Epithelial cell of esophagus (primary cell): ENCODE results near the gene LRRC2.
"Not testable (repeated sequence)": the region's sequence is repeated elsewhere in the genome, so short reads cannot be mapped to it uniquely, and the experiment has no call there.

Source experiments
- DNase-seq: peaks from one replicate; pipeline ENCODE4 v3.0.0; 2010; ENCODE audit warnings: low read depth
- H3K4me3 ChIP-seq: 2 replicates; pipeline ENCODE4 v1.5.1; 2011; ENCODE audit warnings: mild to moderate bottlenecking, low read length, control low read depth
- TF ChIP-seq, protein P1 (sequence below): IDR thresholded peaks from 2 replicates; pipeline ENCODE4 v1.5.1; 2011; ENCODE audit warnings: low read depth, mild to moderate bottlenecking, low read length, control low read depth, inconsistent platforms; ENCODE audit not compliant: insufficient read depth; ENCODE audit errors: missing control alignments

The LRRC2 gene

DNA sequence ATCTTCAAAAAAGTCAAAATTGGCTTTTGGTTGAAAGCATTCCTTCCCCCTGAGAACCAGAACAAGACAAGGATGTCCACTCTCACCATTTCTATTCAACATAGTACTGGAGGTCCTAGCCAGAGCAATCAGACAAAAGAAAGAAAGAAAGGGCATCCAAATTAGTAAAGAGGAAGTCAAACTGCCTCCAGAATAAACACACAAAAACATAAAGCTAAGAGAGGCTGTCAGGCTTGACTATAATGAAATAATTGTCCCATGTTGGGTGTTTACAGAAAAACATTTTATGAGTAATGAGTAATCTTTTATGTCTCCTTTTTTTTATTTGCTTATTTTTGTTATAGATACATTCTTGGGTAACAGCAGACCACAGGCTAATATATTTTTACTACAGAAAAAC, 27.9 kb upstream of the LRRC2 start:
- DNase-seq = no peak
- H3K4me3 ChIP-seq = no peak overlapping the region
- TF ChIP-seq, protein P1, sequence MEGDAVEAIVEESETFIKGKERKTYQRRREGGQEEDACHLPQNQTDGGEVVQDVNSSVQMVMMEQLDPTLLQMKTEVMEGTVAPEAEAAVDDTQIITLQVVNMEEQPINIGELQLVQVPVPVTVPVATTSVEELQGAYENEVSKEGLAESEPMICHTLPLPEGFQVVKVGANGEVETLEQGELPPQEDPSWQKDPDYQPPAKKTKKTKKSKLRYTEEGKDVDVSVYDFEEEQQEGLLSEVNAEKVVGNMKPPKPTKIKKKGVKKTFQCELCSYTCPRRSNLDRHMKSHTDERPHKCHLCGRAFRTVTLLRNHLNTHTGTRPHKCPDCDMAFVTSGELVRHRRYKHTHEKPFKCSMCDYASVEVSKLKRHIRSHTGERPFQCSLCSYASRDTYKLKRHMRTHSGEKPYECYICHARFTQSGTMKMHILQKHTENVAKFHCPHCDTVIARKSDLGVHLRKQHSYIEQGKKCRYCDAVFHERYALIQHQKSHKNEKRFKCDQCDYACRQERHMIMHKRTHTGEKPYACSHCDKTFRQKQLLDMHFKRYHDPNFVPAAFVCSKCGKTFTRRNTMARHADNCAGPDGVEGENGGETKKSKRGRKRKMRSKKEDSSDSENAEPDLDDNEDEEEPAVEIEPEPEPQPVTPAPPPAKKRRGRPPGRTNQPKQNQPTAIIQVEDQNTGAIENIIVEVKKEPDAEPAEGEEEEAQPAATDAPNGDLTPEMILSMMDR = no peak

DNA sequence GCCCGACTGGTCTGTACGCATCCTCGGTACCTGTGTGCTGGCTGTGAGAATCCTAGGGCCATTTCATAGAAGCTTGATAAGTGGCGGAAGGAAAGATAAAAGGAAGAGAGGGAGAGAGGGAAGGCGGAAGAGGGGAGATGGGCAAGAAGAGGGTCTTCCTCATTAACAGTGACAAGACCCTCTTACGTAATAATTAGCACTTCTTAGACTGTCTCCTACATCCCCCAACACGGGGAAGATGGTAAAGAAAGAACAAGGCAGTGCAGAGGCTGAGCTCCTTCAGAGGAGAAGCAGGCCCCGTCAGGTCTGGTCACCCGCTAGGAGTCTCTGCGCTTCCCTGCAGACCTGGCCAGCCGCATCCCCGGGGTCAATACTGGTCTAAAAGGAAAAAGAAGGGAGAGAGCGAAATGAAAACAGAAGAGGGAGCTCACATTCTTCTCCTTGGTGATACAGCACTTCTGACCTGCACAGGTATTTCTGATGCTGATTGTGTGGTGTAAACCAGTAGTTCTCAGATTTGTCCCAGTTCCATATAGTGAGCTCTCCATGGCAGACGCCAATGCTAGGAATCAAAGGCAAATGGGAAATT, 27.3 kb upstream of the LRRC2 start:
- DNase-seq = no peak
- TF ChIP-seq, protein P1 = no peak
- no peak overlapping the region for H3K4me3 ChIP-seq

DNA sequence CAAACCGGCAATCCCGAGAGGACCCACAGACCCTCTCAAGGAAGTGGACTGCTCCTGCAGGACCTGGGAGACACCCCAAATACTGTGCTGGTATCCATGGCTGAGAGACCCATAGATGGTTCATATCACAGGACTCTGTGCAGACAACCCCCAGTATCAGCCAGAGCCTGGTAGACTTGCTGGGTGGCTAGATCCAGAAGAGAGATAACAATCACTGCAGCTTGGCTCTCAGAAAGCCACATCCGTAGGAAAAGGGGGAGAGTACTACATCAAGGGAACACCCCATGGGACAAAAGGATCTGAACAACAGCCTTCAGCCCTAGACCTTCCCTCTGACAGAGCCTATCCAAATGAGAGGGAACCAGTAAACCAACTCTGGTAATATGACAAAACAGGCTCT, 21.2 kb upstream of the LRRC2 start:
- not testable (repeated sequence) for H3K4me3 ChIP-seq, DNase-seq

DNA sequence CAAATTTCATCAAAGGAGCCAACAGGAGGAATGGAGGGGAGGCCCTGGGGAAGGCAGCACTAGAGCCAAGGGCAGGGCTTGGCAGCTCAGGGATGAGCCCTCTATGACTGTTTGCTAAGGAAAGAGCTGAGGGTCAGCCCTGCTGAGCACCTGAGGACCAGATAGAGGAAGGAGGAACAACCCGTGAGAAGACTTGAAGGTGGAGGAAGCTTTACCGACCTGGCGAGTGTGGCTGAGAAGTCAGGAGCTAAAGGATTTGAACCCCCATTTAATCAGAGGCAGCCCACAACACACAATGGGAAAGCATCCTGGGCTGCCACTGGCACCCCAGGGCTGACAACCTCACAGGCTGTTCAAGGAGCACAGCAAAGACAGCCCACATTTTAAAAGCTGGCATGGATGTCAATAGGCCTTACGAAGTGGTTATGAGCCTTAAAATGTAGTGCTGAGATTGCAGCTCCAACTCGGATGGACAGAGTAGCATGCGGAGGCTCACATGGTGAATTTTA, 20.7 kb upstream of the LRRC2 start:
- DNase-seq = no peak
- H3K4me3 ChIP-seq = no peak overlapping the region
- TF ChIP-seq, protein P1 = no peak

DNA sequence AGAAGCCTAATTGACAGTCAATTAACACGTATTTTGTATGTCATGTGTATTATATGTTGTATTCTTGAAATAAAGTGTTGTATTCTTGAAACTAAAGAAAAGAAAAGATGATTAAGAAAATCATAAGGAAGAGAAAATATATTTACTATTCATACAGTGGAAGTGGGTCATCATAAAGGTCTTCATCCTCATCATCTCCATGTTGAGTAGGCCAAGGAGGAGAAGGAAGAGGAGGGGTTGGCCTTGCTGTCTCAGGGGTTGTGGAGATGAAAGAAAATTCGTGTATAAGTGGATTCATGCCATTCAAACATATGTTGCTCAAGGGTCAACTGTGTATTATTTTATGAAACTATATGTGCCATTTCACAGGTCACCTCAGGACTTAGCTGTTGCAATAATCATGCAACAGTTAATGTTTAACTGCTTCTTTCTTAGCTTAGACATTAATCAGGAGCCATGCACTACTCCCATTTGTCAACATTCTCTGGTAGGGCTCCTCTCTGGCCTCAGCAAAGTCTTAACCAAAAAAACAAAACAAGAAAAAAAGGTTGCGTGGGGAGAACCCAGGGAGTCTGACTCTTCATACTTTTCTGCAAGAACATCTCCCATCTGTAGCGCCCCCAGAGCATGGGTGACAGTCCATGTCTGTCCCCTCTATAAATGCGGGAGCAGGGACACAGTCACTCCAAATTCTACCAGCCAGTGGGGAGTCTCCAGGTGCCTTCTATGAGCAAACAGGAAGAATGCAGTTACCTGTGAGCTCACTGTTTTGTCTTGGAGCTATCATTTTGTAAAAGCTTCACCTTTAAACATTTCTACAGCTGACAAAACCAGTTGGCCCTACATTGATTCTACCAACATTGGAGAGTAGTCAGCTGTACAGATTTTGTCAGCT, 19.9 kb upstream of the LRRC2 start:
- TF ChIP-seq, protein P1 = no peak

DNA sequence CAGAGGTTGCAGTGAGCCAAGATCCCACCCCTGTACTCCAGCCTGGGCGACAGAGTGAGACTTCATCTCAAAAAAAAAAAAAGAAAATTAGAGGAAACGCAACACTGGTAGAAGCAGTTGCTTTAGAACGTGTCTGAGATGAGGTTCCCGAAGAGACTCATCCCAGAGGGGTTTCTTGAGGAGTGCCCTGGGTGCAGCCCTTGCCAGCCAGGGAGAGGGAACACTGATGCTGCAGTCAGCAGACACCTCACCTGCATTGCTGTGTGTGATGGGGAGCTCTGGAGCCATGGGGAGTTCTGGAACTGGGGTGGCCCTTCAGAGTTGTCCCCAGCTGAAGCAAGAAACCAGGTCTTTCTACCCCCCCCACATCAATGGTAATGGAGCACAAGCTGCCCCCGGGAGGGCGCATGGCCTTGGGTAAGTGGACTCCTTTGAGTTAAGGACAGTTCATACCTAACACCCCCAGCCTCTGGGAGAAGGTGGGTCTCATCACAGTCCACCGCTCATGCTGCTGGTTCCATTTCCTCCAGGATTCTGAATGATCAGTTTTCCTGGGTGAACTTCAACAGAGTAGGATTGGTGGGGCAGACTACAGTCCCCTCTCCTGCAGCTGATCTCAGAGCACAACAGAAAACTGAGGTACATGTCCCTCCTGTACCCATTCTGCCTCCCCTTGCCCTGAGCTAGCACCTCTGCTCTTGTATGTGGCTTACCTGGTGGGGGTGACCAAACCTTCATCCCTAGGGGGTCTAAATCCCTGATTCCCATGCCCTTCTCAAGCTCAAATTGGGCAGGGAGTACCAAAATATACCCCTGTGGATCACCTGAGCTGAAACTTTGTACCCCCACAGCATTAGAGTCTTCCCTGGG, 18.7 kb upstream of the LRRC2 start:
- no peak for DNase-seq
- TF ChIP-seq, protein P1 = no peak
- no peak overlapping the region for H3K4me3 ChIP-seq

More for the DNA sequence above, 19.9 kb upstream of the LRRC2 start:
- no peak overlapping the region for H3K4me3 ChIP-seq
- DNase-seq = no peak

DNA sequence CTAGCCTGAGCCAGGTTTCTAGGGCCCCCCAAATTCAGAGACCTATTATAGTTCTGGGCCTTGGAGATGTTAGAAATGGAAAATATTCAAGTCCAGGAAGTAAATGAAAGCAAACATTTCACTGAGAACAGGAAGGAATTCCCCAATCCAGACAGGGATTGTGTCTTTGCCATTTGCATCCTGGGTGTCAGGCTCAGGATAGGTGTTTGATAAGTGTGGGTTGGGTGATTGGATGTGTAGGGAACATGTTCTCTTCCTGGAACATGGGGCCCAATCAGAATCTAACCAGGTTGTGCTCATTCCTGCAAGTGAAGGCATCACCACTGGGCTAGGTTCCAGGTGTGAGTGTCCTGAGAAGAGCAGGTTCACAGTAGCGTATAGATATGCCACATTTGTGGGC, 14.6 kb upstream of the LRRC2 start:
- H3K4me3 ChIP-seq = no peak overlapping the region
- DNase-seq = no peak
- TF ChIP-seq, protein P1 = no peak
